Right atrium auricular region (tissue), 2 donors: Measurements from ENCODE around the gene PIGB. TPM values are rescaled to one million over a fixed set of nuclear protein-coding genes. Genes with fewer than 3 reads are reported as not detected.
"Not testable (repeated sequence)": the region's sequence is repeated elsewhere in the genome, so short reads cannot be mapped to it uniquely, and the experiment has no call there.

ENCODE experiments used
- DNase-seq: peaks from one replicate; pipeline ENCODE4 v3.0.0-alpha.2; 2019; ENCODE audit warnings: low spot score
- H3K27ac ChIP-seq, 2 donors: fragments of 200-600 bp; sonication (generic); 1 replicate in 1 of 2; 2 replicates in 1 of 2; pipeline ENCODE4 v1.5.1; 2016 to 2019
- H3K27me3 ChIP-seq, 2 donors: fragments of 200-600 bp; sonication (generic); one replicate each; pipeline versions ENCODE4 v1.5.1 to v1.6.0; 2017 to 2019
- H3K36me3 ChIP-seq: fragments of 200-600 bp; sonication (generic); one replicate; pipeline ENCODE4 v1.5.1; 2016
- H3K4me1 ChIP-seq, 2 donors: fragments of 200-600 bp; sonication (generic); one replicate each; pipeline versions ENCODE4 v1.5.1 to v1.6.0; 2017 to 2019
- H3K4me3 ChIP-seq, 2 donors: fragments of 200-600 bp; sonication (generic); 1 replicate in 1 of 2; 2 replicates in 1 of 2; pipeline ENCODE4 v1.5.1; 2017 to 2019; ENCODE audit warnings: mild to moderate bottlenecking in 1 of 2, moderate library complexity in 1 of 2
- H3K9me3 ChIP-seq, 2 donors: fragments of 200-600 bp; sonication (generic); one replicate each; pipeline ENCODE4 v1.5.1; 2019
- total RNA-seq, 2 donors: library from RNA; depleted of rRNA; stranded (reverse); fragments of >200 nt; gene quantifications; one replicate each; pipeline ENCODE4 v1.1.0, GENCODE V29; 2016
- TF ChIP-seq, protein P1 (sequence below), 2 donors: fragments of 200-600 bp; sonication (generic); IDR thresholded peaks; one replicate each; pipeline ENCODE4 v1.5.1; 2019; ENCODE audit warnings: antibody characterized with exemption in 2 of 2

The PIGB gene
- total RNA-seq, 2 donors from 2014 or later = 3.2 to 3.3 TPM

DNA sequence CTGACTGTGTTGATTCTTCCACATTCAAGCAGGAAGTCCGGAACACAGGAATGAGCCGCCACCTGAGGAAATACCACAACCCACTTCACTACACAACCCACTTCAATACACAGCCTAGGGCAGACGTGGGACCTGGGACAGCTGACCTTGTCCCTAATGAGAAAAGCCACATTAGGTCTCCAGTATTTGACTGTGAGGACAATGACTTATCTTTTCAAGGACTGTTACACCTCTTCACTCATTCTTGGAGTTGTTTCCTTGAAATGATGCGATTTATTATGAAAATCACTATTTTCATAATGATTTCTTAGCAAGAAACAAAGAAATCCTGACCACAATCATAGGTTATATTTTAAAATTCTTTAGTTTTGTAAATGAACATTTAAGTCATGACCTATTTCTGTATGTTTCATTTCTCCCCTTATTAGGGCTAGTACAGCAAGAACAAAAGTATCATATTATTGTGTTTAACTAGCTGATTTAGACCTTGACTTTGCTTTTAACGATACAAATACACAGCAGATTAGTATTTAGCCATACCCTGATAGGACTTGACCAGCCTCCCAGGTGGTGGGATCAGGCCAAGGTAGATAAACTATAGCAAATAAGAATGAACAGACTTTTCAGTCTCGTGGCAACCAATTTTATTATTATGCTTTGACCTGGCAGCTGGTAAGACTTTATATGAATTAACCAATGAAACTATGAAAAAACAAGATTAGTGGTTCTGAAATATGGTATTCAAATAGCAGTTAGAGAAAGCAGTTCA lies 35.5 kb upstream of the PIGB start:
- no peak overlapping the region for H3K27ac ChIP-seq
- no peak for DNase-seq
- H3K36me3 ChIP-seq = no peaks in the 10 kb centered on the region
- H3K4me1 ChIP-seq = peaks cover 0 to 4% of the 10 kb centered on the region in 2 donors
- H3K27me3 ChIP-seq = no peaks in the 10 kb centered on the region
- H3K4me3 ChIP-seq = no peak overlapping the region
- TF ChIP-seq, protein P1, sequence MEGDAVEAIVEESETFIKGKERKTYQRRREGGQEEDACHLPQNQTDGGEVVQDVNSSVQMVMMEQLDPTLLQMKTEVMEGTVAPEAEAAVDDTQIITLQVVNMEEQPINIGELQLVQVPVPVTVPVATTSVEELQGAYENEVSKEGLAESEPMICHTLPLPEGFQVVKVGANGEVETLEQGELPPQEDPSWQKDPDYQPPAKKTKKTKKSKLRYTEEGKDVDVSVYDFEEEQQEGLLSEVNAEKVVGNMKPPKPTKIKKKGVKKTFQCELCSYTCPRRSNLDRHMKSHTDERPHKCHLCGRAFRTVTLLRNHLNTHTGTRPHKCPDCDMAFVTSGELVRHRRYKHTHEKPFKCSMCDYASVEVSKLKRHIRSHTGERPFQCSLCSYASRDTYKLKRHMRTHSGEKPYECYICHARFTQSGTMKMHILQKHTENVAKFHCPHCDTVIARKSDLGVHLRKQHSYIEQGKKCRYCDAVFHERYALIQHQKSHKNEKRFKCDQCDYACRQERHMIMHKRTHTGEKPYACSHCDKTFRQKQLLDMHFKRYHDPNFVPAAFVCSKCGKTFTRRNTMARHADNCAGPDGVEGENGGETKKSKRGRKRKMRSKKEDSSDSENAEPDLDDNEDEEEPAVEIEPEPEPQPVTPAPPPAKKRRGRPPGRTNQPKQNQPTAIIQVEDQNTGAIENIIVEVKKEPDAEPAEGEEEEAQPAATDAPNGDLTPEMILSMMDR (IDR thresholded peaks at IDR 0.05) = no peak
- no peaks in the 10 kb centered on the region for H3K9me3 ChIP-seq

DNA sequence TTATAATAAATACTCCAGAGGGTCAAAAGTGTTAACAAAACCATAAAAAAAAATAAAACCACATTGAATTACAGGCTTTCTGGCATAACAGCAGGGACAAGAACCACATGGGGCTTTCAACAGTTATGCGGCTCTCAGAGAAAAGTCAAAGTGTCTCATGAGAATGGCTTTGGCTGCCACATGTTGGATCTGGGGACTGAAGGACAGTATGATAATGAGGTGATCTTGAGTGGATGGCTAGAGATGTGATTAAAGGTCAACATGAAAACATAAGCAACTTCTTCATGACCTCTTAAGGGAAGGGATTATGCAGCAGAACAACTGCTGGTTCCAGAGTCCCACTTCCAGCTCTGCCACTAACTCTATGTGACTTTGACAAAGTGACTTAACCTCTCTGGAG lies 34.6 kb upstream of the PIGB start:
- peaks cover 0 to 10% of the 10 kb centered on the region in 2 donors for H3K4me1 ChIP-seq
- TF ChIP-seq, protein P1 (IDR thresholded peaks at IDR 0.05) = no peak

DNA sequence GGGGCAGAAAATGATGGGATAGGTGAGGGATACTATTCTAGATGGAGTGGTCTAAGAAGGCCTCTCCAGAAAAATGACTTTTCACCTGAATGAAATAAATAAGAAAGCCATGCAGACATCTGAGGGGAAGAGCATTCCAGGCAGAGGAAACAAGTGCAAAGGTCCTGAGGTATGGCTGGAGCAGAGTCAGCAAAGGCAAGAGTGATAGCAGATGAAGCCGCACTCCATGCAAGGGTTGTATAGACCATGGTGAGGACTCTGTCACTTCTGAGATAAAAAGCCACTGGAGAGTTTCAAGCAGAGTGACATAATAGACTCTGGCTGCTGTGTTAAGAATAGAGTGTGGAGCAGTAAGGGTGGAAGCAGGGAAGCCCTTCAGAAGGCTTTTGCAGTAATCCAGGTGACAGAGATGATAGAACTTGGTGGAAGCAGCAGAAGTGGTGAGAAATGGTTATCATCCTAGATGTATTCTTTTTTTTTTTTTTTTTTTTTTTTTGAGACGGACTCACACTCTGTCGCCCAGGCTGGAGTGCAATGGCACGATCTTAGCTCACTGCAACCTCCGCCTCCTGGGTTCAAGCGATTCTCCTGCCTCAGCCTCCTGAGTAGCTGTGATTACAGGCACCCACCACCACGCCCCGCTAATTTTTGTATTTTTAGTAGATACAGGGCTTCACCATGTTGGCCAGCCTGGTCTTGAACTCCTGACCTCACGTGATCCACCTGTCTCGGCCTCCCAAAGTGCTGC lies 32.4 kb upstream of the PIGB start:
- not testable (repeated sequence) for H3K27me3 ChIP-seq, H3K36me3 ChIP-seq, DNase-seq, H3K27ac ChIP-seq, H3K9me3 ChIP-seq, H3K4me3 ChIP-seq, H3K4me1 ChIP-seq

More for the DNA sequence above, 34.6 kb upstream of the PIGB start:
- Histone ChIP-seq H3K27ac (no peak overlapping the region), H3K9me3 (no peaks in the 10 kb centered on the region), H3K36me3 (no peaks in the 10 kb centered on the region), H3K4me3 (no peak overlapping the region), H3K27me3 (no peaks in the 10 kb centered on the region)
- DNase-seq = no peak

DNA sequence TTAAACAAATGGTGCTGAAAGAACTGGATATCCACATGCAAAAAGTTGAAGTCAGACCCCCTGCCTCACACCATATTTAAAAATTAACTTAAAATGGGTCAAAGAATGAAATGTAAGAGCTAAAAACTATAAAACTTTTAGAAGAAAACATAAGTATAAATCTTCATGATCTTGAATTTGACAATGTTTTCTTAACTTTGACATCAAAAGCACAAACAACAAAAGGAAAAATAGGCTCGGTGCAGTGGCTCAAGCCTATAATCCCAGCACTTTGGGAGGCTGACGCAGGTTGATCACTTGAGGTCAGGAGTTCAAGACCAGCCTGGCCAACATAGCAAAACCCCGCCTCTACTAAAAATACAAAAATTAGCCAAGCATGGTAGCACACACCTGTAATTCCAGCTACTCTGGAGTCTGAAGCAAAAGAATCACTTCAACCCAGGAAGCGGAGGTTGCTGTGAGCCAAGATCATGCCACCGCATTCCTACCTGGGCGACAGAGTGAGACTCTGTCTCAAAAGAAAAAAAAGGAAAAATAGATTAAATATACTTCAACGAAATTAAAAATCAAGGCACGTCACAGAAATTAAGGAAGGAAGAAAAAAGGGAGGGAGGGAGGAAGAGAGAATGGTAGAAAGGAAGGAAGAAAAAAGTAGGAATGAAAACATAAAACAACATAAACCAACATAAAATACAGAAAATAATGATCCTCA lies 30.9 kb upstream of the PIGB start:
- Histone ChIP-seq H3K27ac (peak overlapping the region in 1 of 2 donors; percentile 88), H3K4me3 (no peak overlapping the region), H3K9me3 (no peaks in the 10 kb centered on the region), H3K36me3 (no peaks in the 10 kb centered on the region), H3K4me1 (peaks cover 0 to 10% of the 10 kb centered on the region in 2 donors), H3K27me3 (no peaks in the 10 kb centered on the region)
- DNase-seq = no peak
- TF ChIP-seq, protein P1 (IDR thresholded peaks at IDR 0.05) = no peak

DNA sequence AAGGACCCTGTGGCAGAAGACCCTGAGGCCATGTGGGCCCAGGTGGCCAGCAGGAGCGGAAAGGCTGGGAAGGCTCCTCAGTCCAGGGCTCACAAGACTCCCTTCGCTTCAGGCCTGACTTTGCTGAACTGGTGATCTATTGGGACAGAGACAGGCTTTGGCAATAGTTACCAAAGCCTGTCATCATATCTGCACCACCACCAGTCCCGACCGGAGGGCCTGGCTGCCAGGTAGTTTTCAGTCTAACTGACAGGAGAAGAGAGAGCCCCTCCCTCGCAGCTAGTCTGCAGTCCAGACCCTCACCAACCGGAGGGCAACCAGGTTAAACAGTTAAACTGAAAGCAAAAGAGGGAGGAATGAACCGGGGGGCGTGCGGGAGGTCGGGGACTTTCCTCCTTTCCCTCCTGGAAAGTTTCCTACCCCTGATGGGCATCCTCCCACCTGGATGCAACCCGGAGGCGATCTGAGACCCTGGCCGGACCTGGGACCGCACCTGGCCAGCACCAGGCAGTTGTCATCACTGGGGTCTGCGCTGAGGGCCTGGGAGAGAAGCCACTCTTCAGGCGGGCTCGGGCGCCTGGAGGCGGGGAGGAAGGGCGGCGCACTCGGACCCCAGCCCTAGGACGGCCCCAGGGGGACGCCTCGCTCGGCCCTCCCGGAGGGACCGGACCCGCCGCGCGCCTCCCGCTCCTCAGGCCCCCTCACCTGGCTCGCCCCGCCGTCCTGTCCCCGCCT lies 29.8 kb upstream of the PIGB start:
- peak; percentile 60 for DNase-seq

More for the DNA sequence above, 29.8 kb upstream of the PIGB start:
- TF ChIP-seq, protein P1 (IDR thresholded peaks at IDR 0.05) = no peak
- no peaks in the 10 kb centered on the region for H3K9me3 ChIP-seq
- no peaks in the 10 kb centered on the region for H3K36me3 ChIP-seq
- peak overlapping the region; percentile 68 to 87 for H3K4me3 ChIP-seq
- H3K27me3 ChIP-seq = no peaks in the 10 kb centered on the region
- peak overlapping the region; percentile 69 to 88 for H3K27ac ChIP-seq
- peaks cover 0 to 5% of the 10 kb centered on the region in 2 donors for H3K4me1 ChIP-seq
